ENCODE measurements around the gene FILIP1L. TPM values are rescaled to one million over a fixed set of nuclear protein-coding genes. Genes with fewer than 3 reads are reported as not detected.

FILIP1L gene
- total RNA-seq, 1 donor from 2014 or later: 1.5 TPM

DNA sequence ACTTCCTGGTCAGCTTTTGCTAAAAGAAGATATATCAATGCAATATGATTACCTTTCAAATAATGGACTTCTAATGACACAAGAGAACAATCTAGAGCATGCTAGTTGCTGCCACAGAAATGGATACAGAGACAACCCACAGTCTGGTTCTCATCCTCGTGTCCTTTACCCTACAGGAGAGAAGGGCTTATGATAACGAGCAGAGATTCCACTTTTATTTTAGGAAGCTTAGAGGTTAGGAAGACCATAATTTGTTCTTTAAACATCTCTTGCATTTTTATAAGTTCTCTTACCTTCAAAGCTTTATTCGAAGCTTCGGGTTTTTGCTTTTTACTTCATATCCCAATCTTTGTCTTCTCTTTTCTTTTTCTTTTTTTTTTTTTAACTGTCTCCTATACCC is 39.1 kb downstream of the FILIP1L start:
- Mint-ChIP-seq H3K4me3 (no peak overlapping the region), H3K9me3 (no peaks in the 10 kb centered on the region), H3K27ac (no peak overlapping the region), H3K27me3 (no peaks in the 10 kb centered on the region), H3K4me1 (peaks cover 34% of the 10 kb centered on the region), H3K36me3 (ENCODE audit: low read depth) (no peaks in the 10 kb centered on the region)
- DNase-seq (no peak), ATAC-seq (ENCODE audit: low read depth) (no peak)
- CTCF ChIA-PET: interaction anchor here (1.3 kb wide), 1 partner anchor 179 kb away, joined by 4 read pairs; no protein-coding TSS in a partner anchor
- intact Hi-C loops (cut with micrococcal nuclease): no loop called here
- TF ChIP-seq, protein P1, sequence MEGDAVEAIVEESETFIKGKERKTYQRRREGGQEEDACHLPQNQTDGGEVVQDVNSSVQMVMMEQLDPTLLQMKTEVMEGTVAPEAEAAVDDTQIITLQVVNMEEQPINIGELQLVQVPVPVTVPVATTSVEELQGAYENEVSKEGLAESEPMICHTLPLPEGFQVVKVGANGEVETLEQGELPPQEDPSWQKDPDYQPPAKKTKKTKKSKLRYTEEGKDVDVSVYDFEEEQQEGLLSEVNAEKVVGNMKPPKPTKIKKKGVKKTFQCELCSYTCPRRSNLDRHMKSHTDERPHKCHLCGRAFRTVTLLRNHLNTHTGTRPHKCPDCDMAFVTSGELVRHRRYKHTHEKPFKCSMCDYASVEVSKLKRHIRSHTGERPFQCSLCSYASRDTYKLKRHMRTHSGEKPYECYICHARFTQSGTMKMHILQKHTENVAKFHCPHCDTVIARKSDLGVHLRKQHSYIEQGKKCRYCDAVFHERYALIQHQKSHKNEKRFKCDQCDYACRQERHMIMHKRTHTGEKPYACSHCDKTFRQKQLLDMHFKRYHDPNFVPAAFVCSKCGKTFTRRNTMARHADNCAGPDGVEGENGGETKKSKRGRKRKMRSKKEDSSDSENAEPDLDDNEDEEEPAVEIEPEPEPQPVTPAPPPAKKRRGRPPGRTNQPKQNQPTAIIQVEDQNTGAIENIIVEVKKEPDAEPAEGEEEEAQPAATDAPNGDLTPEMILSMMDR (IDR thresholded peaks at IDR 0.05): no peak
- POLR2A ChIA-PET: interaction anchor here (2.0 kb wide), 1 partner anchor 9 kb away, joined by 9 read pairs; no protein-coding TSS in a partner anchor

DNA sequence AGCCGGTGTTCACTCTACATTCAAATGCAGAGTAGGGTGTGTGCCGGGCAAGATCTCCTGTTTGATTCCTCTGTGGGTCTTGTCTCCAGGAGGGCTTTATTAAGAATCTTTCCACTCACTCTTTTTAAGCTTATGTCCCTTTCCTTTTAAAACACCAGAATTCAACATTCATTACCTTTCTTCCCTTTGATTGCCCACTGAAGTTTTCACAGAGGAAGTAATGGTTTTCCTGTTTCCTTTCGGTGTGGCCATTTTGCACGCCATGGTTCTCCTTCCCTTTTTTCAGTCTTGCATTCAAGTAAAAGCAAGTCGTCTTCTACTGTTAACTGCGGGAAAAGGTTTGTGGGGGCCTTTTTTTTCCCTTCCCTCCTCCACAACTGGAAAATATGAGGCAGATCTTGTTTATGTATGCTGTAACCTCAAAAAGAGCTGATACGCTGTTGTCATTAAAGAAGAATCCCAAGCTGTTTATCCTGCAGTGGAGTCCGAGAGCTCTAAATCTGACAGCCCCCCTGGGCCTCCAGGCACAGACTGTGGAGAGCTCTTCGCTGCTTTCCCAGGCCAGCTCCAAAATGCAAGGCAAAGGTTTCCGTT is 40.5 kb downstream of the FILIP1L start:
- Mint-ChIP-seq H3K27ac (peak overlapping the region; percentile 86), H3K4me3 (peak overlapping the region; percentile 81), H3K4me1 (peaks cover 42% of the 10 kb centered on the region), H3K27me3 (no peaks in the 10 kb centered on the region), H3K9me3 (no peaks in the 10 kb centered on the region), H3K36me3 (ENCODE audit: low read depth) (no peaks in the 10 kb centered on the region)
- intact Hi-C loops (cut with micrococcal nuclease): no loop called here
- no peak for DNase-seq
- ChIA-PET POLR2A (interaction anchor here (0.6 to 2.0 kb wide), 6 partner anchors 10 to 187 kb away, joined by 3 to 9 read pairs (median 7); partner anchors contain the start of gene TBC1D23), CTCF (interaction anchor here (0.6 to 3.8 kb wide), 4 partner anchors 24 to 256 kb away, joined by 3 to 16 read pairs (median 4); partner anchors contain the start of gene CMSS1)
- TF ChIP-seq, protein P1 (IDR thresholded peaks at IDR 0.05): no peak
- ATAC-seq (ENCODE audit: low read depth): peak; percentile 11

DNA sequence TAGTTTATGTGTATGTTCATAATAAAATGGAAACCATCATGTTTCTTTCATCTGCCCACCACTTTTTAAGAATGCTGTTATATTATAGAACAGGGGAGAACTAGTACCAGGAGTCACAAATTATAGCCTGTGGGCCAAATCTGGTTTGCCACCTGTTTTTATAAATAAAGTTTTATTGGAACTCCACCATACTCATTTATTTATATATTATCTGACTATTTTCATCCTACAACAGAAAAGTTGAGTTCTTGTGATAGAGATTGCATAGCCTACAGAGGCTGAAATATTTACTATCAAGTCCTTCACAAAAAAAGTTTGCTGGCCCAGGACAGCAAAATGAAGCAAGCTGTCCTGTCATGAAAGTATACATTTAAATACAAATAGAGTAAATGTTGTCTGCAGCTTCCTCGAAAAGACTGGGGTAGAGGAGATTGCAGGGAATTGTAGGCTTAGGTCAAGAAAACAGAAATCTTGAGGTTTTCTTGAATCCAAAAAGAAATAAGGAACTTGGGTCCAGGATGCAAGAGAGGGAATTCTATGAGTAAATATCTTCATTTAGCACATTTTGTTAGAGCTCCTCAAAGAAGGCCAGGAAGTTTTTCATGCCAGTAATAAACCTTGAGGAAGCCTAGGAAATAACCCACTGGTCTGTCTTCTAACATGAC is 41.1 kb downstream of the FILIP1L start:
- POLR2A ChIA-PET: interaction anchor here (0.8 to 2.0 kb wide), 4 partner anchors 11 to 188 kb away, joined by 3 to 9 read pairs (median 5); partner anchors contain the start of gene TBC1D23
- TF ChIP-seq, protein P1 (IDR thresholded peaks at IDR 0.05): no peak
- intact Hi-C loops (cut with micrococcal nuclease): no loop called here
- Mint-ChIP-seq H3K27ac (peak overlapping the region; percentile 86), H3K36me3 (ENCODE audit: low read depth) (no peaks in the 10 kb centered on the region), H3K27me3 (no peaks in the 10 kb centered on the region), H3K4me1 (peaks cover 44% of the 10 kb centered on the region), H3K9me3 (no peaks in the 10 kb centered on the region), H3K4me3 (peak overlapping the region; percentile 81)
- no peak for ATAC-seq (ENCODE audit: low read depth)
- CTCF ChIA-PET: interaction anchor here (0.6 to 3.8 kb wide), 5 partner anchors 25 to 255 kb away, joined by 3 to 16 read pairs (median 4); partner anchors contain the start of gene CMSS1
- DNase-seq: no peak

DNA sequence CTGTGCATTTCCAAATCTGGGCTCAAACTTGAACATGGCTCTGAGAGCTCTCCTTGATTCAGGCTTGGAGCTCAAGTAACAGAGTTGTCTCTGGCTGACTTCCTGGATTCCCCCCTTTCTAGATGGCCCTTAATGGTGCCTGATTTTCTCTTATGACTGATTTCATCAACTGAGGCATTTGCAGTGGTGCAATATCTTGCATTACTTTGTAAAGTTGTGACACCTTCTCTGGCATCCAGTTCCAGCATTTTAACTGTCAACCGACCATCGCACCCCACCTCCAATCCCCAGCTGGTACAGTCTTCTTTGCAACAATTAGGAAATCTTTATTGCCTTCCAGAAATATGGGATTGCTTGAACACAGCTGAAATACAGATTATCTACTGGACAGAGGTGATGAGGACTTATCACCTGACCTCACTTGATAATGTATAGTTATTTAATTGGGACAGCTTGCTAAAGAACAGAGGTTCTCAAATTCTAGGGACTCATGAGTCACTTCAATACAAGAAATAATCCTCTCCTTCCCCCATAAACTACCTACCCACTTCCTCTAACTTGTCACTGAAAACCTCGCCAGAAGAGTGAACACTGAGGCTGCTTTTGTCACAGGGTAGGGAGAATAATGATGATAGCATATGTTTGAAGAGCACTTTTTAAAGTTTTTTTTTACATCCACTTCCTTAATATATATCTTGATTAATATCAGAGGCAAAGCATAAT is 41.8 kb downstream of the FILIP1L start:
- intact Hi-C loops (cut with micrococcal nuclease): no loop called here
- ChIA-PET CTCF (interaction anchor here (1.6 to 3.8 kb wide), 2 partner anchors 25 to 182 kb away, joined by 4 to 16 read pairs; no protein-coding TSS in a partner anchor), POLR2A (interaction anchor here (0.6 to 1.0 kb wide), 2 partner anchors 12 to 135 kb away, joined by 3 read pairs; no protein-coding TSS in a partner anchor)
- H3K27ac Mint-ChIP-seq: peak overlapping the region; percentile 42
- H3K4me3 Mint-ChIP-seq: peak overlapping the region; percentile 56
- H3K4me1 Mint-ChIP-seq: peaks cover 44% of the 10 kb centered on the region
- no peak for DNase-seq
- TF ChIP-seq, protein P1 (IDR thresholded peaks at IDR 0.05): no peak
- ATAC-seq (ENCODE audit: low read depth): peak; percentile 53
- no peaks in the 10 kb centered on the region for H3K9me3 Mint-ChIP-seq
- no peaks in the 10 kb centered on the region for H3K36me3 Mint-ChIP-seq (ENCODE audit: low read depth)
- no peaks in the 10 kb centered on the region for H3K27me3 Mint-ChIP-seq
